Testis (tissue), 3 donors: ENCODE data around the gene ZFP36L2. TPM values are rescaled to one million over a fixed set of nuclear protein-coding genes. Genes with fewer than 3 reads are reported as not detected.

Experiments used
- DNase-seq: peaks from one replicate; pipeline ENCODE4 v3.0.0-alpha.2; 2019
- H3K27ac ChIP-seq, 2 donors: fragments of 200-600 bp; sonication (generic); one replicate each; pipeline ENCODE4 v1.5.1; 2019
- H3K27me3 ChIP-seq: fragments of 200-600 bp; sonication (generic); one replicate; pipeline ENCODE4 v1.5.1; 2019
- H3K36me3 ChIP-seq: fragments of 200-600 bp; sonication (generic); one replicate; pipeline ENCODE4 v1.5.1; 2017; ENCODE audit warnings: low read depth; ENCODE audit errors: missing control alignments
- H3K4me1 ChIP-seq: fragments of 200-600 bp; sonication (generic); one replicate; pipeline ENCODE4 v1.5.1; 2019
- H3K4me3 ChIP-seq, 2 donors: fragments of 200-600 bp; sonication (generic); one replicate each; pipeline ENCODE4 v1.5.1; 2017 to 2019
- H3K9me3 ChIP-seq: fragments of 200-600 bp; sonication (generic); one replicate; pipeline ENCODE4 v1.5.1; 2017
- CTCF ChIP-seq, 3 experiments: fragments of 450-650 bp in 2 of 3; fragments of 200-600 bp in 1 of 3; sonication (generic) in 1 of 3; IDR thresholded peaks; one replicate each; pipeline ENCODE4 v1.5.1; 2016 to 2019; ENCODE audit warnings: antibody characterized with exemption in 3 of 3, mild to moderate bottlenecking in 2 of 3, moderate library complexity in 1 of 3
- POLR2A ChIP-seq: fragments of 450-650 bp; IDR thresholded peaks from one replicate; pipeline ENCODE4 v1.6.1; 2017; ENCODE audit warnings: antibody characterized with exemption, mild to moderate bottlenecking, moderate library complexity
- WGBS, 2 donors: methylation state at CpG; one replicate each; pipeline ENCODE4 v1.1.5; 2018; 5-methylcytosine and 5-hydroxymethylcytosine counted together
- intact Hi-C: fragments of 100-400 bp; cut with DNase I; formaldehyde crosslinking; loops from one replicate; pipeline ENCODE4 v1.15.1; 2023; ENCODE audit warnings: low total_unique reads
- polyA plus RNA-seq: library from polyadenylated mRNA; stranded (reverse); fragments of 350-450 nt; fragmentation: Illumina TruSeq; extraction: RNeasy Lipid Tissue Mini Kit (QIAGEN cat#74804); gene quantifications from one replicate; pipeline ENCODE4 v1.2.3, GENCODE V29; 2014; ENCODE audit warnings: low read depth, low replicate concordance; ENCODE audit not compliant: insufficient read depth
- total RNA-seq, 2 donors: library from RNA; depleted of rRNA; stranded (reverse); fragments of >200 nt; gene quantifications; one replicate each; pipeline ENCODE4 v1.2.3, GENCODE V29; 2016

Gene ZFP36L2
- total and polyA plus RNA-seq, 3 donors from 2014 or later: 35.7 to 54.4 (median 45.4) TPM

GRCh38 chr2:43270930-43271615 lies 44.7 kb upstream of the ZFP36L2 start:
- intact Hi-C loops: no loop called here
- H3K27ac ChIP-seq: no peak overlapping the region

DNA sequence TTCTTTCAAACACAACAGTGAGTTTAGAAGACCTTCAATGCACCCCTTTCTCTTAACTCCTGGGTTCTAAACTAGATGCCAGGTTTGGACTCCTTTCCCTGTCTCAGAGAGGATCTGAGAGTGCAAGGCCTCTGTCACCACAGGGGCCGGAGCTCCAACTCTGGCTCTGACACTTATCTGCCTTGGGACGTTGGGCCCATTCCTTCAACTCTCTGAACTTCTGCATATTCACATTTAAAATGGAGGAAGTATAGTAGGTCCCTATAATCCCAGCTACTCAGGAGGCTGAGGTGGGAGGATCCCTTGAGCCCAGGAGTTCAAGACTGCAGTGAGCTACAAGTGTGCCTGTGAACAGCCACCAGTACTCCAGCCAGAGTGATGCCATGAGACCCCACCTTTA lies 44.1 kb upstream of the ZFP36L2 start:
- TF ChIP-seq POLR2A: no peak
- no peak for TF ChIP-seq CTCF (IDR thresholded peaks at IDR 0.05)
- H3K4me3 ChIP-seq: no peak overlapping the region
- intact Hi-C loops: no loop called here
- peaks cover 28% of the 10 kb centered on the region for H3K4me1 ChIP-seq
- H3K36me3 ChIP-seq: no peaks in the 10 kb centered on the region
- 81 to 90% methylated on average over 2 of the region's 2 CpGs for WGBS, 2 donors
- H3K27me3 ChIP-seq: no peaks in the 10 kb centered on the region
- no peak for DNase-seq
- H3K27ac ChIP-seq: peak overlapping the region; percentile 60 to 87
- H3K9me3 ChIP-seq: no peaks in the 10 kb centered on the region

More at GRCh38 chr2:43270930-43271615, 44.7 kb upstream of the ZFP36L2 start:
- Histone ChIP-seq H3K9me3 (no peaks in the 10 kb centered on the region), H3K4me1 (peaks cover 34% of the 10 kb centered on the region), H3K4me3 (no peak overlapping the region), H3K27me3 (no peaks in the 10 kb centered on the region), H3K36me3 (no peaks in the 10 kb centered on the region)
- DNase-seq: no peak
- TF ChIP-seq CTCF (IDR thresholded peaks at IDR 0.05) (no peak), POLR2A (no peak)
- whole genome bisulfite sequencing, 2 donors: 82 to 83% methylated on average over 3 to 4 of the region's 4 CpGs

DNA sequence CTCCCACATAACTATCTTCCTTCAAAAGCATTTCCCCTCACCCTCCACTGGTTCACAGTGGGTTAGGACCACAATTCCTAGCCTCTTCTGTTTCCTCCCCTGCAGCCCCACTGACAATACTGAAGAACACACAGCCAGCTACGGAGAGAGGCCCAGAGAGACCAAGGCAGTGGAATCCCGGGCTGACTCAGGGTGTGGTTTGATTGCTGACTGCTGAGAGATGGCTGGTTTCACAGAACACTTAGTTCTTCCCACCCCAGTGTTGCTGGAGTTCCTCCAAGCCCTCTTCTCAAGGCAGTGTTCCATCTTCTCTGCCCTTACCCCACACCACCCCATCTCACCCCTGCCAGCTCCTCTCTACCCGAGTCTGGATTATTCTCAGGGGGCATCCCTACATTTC lies 43.3 kb upstream of the ZFP36L2 start:
- peak overlapping the region; percentile 60 to 87 for H3K27ac ChIP-seq
- no peaks in the 10 kb centered on the region for H3K9me3 ChIP-seq
- TF ChIP-seq POLR2A (no peak), CTCF (IDR thresholded peaks at IDR 0.05) (no peak)
- no peaks in the 10 kb centered on the region for H3K27me3 ChIP-seq
- DNase-seq: peak; percentile 82
- no peak overlapping the region for H3K4me3 ChIP-seq
- H3K4me1 ChIP-seq: peaks cover 30% of the 10 kb centered on the region
- intact Hi-C loops: no loop called here
- no peaks in the 10 kb centered on the region for H3K36me3 ChIP-seq
- 20 to 29% methylated on average over 3 of the region's 3 CpGs for WGBS, 2 donors

GRCh38 chr2:43269074-43269572 lies 42.7 kb upstream of the ZFP36L2 start:
- H3K4me1 ChIP-seq: peaks cover 30% of the 10 kb centered on the region
- intact Hi-C loops: no loop called here

More at GRCh38 chr2:43269074-43269572, 42.7 kb upstream of the ZFP36L2 start:
- peak overlapping the region; percentile 60 to 87 for H3K27ac ChIP-seq
- DNase-seq: peak; percentile 87
- H3K27me3 ChIP-seq: no peaks in the 10 kb centered on the region
- no peak for TF ChIP-seq CTCF (IDR thresholded peaks at IDR 0.05)
- TF ChIP-seq POLR2A: no peak
- H3K9me3 ChIP-seq: no peaks in the 10 kb centered on the region
- WGBS, 2 donors: 53 to 66% methylated on average over 9 to 14 of the region's 14 CpGs
- H3K4me3 ChIP-seq: no peak overlapping the region
- no peaks in the 10 kb centered on the region for H3K36me3 ChIP-seq
